Fibroblast of villous mesenchyme (primary cell): ENCODE results near the gene ZFYVE26. TPM values are rescaled to one million over a fixed set of nuclear protein-coding genes. Genes with fewer than 3 reads are reported as not detected.

Experiments used
- DNase-seq: peaks from one replicate; pipeline ENCODE4 v3.0.0-alpha.2; 2010; ENCODE audit warnings: low read depth
- H3K4me3 ChIP-seq: 2 replicates; pipeline ENCODE4 v1.5.1; 2011; ENCODE audit warnings: low read depth, mild to moderate bottlenecking, low read length
- CTCF ChIP-seq: IDR thresholded peaks from 2 replicates; pipeline ENCODE4 v1.5.1; 2012; ENCODE audit warnings: low read depth, mild to moderate bottlenecking, low read length; ENCODE audit not compliant: insufficient read depth
- total RNA-seq: library from RNA; depleted of rRNA; stranded (reverse); fragments of >200 nt; gene quantifications from 2 replicates; pipeline ENCODE4 v1.2.3, GENCODE V29; 2012

ZFYVE26 gene
- total RNA-seq, 1 donor: 27.6 TPM

GRCh38 chr14:67852926-67853604 is 36.7 kb upstream of the ZFYVE26 start:
- H3K4me3 ChIP-seq: no peak overlapping the region
- no peak for DNase-seq
- TF ChIP-seq CTCF: no peak

- DNase-seq: no peak
- no peak overlapping the region for H3K4me3 ChIP-seq
- no peak for TF ChIP-seq CTCF
Observed at GRCh38 chr14:67851785-67852410, 35.5 kb upstream of the ZFYVE26 start.

- H3K4me3 ChIP-seq: no peak overlapping the region
- TF ChIP-seq CTCF: no peak
- DNase-seq: no peak
Observed at GRCh38 chr14:67850066-67850830, 33.9 kb upstream of the ZFYVE26 start.

- TF ChIP-seq CTCF: no peak
- no peak overlapping the region for H3K4me3 ChIP-seq
- DNase-seq: no peak
Observed at GRCh38 chr14:67846029-67846610, 29.7 kb upstream of the ZFYVE26 start.

- DNase-seq: peak; percentile 90
- no peak overlapping the region for H3K4me3 ChIP-seq
- TF ChIP-seq CTCF: peak; percentile 65
Observed at GRCh38 chr14:67837011-67837624, 20.7 kb upstream of the ZFYVE26 start.

GRCh38 chr14:67835596-67835995 is 19.2 kb upstream of the ZFYVE26 start:
- no peak overlapping the region for H3K4me3 ChIP-seq
- no peak for DNase-seq
- no peak for TF ChIP-seq CTCF
